T-helper 9 cell (primary cell): Measurements from ENCODE around the gene THAP2.

Source experiments
- DNase-seq: peaks from one replicate; pipeline ENCODE4 v3.0.0-alpha.2; 2020
- total RNA-seq, 2 donors: gene quantifications; one replicate each; lab custom pipeline; 2026; lab: John Stamatoyannopoulos, UW

The THAP2 gene
- total RNA-seq, result 9.2 to 9.5 reads per million in 2 donors

- DNase-seq, result peak; percentile 83
Measured at GRCh38 chr12:71663561-71664410, at the start of gene THAP2, which contains the start of gene ZFC3H1. THAP2 (plus strand) TSS chr12:71664301; CDS start chr12:71664510, 209 bp downstream. ZFC3H1 (minus strand) TSS chr12:71663848; CDS start chr12:71663610, 238 bp downstream.

- DNase-seq, result no peak
Measured at GRCh38 chr12:71621938-71622337, 42.2 kb upstream of the THAP2 start.

- no peak for DNase-seq
Measured at GRCh38 chr12:71625476-71625875, 38.6 kb upstream of the THAP2 start.

- no peak for DNase-seq
Measured at GRCh38 chr12:71626098-71626497, 38.0 kb upstream of the THAP2 start.

GRCh38 chr12:71626768-71627167 is 37.3 kb upstream of the THAP2 start:
- DNase-seq, result no peak

GRCh38 chr12:71627438-71628002 is 36.6 kb upstream of the THAP2 start:
- no peak for DNase-seq

GRCh38 chr12:71636704-71637115 is 27.4 kb upstream of the THAP2 start:
- no peak for DNase-seq

- no peak for DNase-seq
Measured at GRCh38 chr12:71638499-71638898, 25.6 kb upstream of the THAP2 start.

GRCh38 chr12:71639341-71639760 is 24.8 kb upstream of the THAP2 start:
- no peak for DNase-seq

GRCh38 chr12:71640316-71640715 is 23.8 kb upstream of the THAP2 start:
- DNase-seq, result no peak

GRCh38 chr12:71641390-71641789 is 22.7 kb upstream of the THAP2 start:
- no peak for DNase-seq

GRCh38 chr12:71642264-71642663 is 21.8 kb upstream of the THAP2 start:
- DNase-seq, result no peak

GRCh38 chr12:71645268-71645667 is 18.8 kb upstream of the THAP2 start:
- no peak for DNase-seq

- no peak for DNase-seq
Measured at GRCh38 chr12:71646512-71646911, 17.6 kb upstream of the THAP2 start.

- DNase-seq, result no peak
Measured at GRCh38 chr12:71648537-71648936, 15.6 kb upstream of the THAP2 start.

- DNase-seq, result no peak
Measured at GRCh38 chr12:71649401-71649800, 14.7 kb upstream of the THAP2 start.

- DNase-seq, result no peak
Measured at GRCh38 chr12:71652656-71653055, 11.4 kb upstream of the THAP2 start.

- DNase-seq, result no peak
Measured at GRCh38 chr12:71653137-71653536, 11.0 kb upstream of the THAP2 start.

- DNase-seq, result no peak
Measured at GRCh38 chr12:71654200-71654599, 9.9 kb upstream of the THAP2 start.

- no peak for DNase-seq
Measured at GRCh38 chr12:71655495-71655894, 8.6 kb upstream of the THAP2 start.

GRCh38 chr12:71655907-71656306 is 8.2 kb upstream of the THAP2 start:
- no peak for DNase-seq

- no peak for DNase-seq
Measured at GRCh38 chr12:71656740-71657139, 7.4 kb upstream of the THAP2 start.

GRCh38 chr12:71661977-71662530 is 2.0 kb upstream of the THAP2 start:
- DNase-seq, result no peak
